HG03457 (cell line): Measurements from ENCODE around the gene RNASE1.
"Not testable (repeated sequence)": the region's sequence is repeated elsewhere in the genome, so short reads cannot be mapped to it uniquely, and the experiment has no call there.

Source experiments
- ATAC-seq: cut with Tn5 transposase; IDR thresholded peaks from one replicate; pipeline ENCODE4 v1.9.1; 2021; ENCODE audit warnings: moderate number of reproducible peaks; ENCODE audit not compliant: unreplicated experiment

Gene RNASE1

GRCh38 chr14:20802341-20803084 lies at the start of gene RNASE1:
Gene RNASE1, minus strand, starts transcription at chr14:20802844. Its CDS starts 776 bp downstream, at chr14:20802068.
- ATAC-seq, result no peak

GRCh38 chr14:20848955-20849570 lies 46.4 kb upstream of the RNASE1 start:
- no peak for ATAC-seq

GRCh38 chr14:20848316-20848954 lies 45.8 kb upstream of the RNASE1 start:
- ATAC-seq, result no peak

GRCh38 chr14:20846560-20846959 lies 43.9 kb upstream of the RNASE1 start:
- ATAC-seq, result no peak

GRCh38 chr14:20841096-20841495 lies 38.5 kb upstream of the RNASE1 start:
- ATAC-seq, result no peak

- no peak for ATAC-seq
These were observed 35.2 kb upstream of the RNASE1 start for GRCh38 chr14:20837831-20838230.

GRCh38 chr14:20836668-20837338 lies 34.2 kb upstream of the RNASE1 start:
- no peak for ATAC-seq

GRCh38 chr14:20834899-20835298 lies 32.3 kb upstream of the RNASE1 start:
- no peak for ATAC-seq

- ATAC-seq, result no peak
These were observed 28.2 kb upstream of the RNASE1 start for GRCh38 chr14:20830831-20831230.

- ATAC-seq, result not testable (repeated sequence)
These were observed 25.5 kb upstream of the RNASE1 start for GRCh38 chr14:20828024-20828694.

- no peak for ATAC-seq
These were observed 24.7 kb upstream of the RNASE1 start for GRCh38 chr14:20827326-20827725.

- ATAC-seq, result not testable (repeated sequence)
These were observed 24.0 kb upstream of the RNASE1 start for GRCh38 chr14:20826666-20827065.

- no peak for ATAC-seq
These were observed 21.2 kb upstream of the RNASE1 start for GRCh38 chr14:20823859-20824258.

- not testable (repeated sequence) for ATAC-seq
These were observed 19.0 kb upstream of the RNASE1 start for GRCh38 chr14:20821521-20822108.

GRCh38 chr14:20820063-20820904 lies 17.6 kb upstream of the RNASE1 start:
- no peak for ATAC-seq

- ATAC-seq, result no peak
These were observed 16.2 kb upstream of the RNASE1 start for GRCh38 chr14:20818861-20819260.

- not testable (repeated sequence) for ATAC-seq
These were observed 13.3 kb upstream of the RNASE1 start for GRCh38 chr14:20815946-20816345.

GRCh38 chr14:20811986-20812975 lies 9.6 kb upstream of the RNASE1 start:
- no peak for ATAC-seq
